ENCODE results near the gene CPN1.

GRCh38 chr10:100085596-100085995, 3.9 kb upstream of the CPN1 start:
- TF ChIP-seq, protein P1, sequence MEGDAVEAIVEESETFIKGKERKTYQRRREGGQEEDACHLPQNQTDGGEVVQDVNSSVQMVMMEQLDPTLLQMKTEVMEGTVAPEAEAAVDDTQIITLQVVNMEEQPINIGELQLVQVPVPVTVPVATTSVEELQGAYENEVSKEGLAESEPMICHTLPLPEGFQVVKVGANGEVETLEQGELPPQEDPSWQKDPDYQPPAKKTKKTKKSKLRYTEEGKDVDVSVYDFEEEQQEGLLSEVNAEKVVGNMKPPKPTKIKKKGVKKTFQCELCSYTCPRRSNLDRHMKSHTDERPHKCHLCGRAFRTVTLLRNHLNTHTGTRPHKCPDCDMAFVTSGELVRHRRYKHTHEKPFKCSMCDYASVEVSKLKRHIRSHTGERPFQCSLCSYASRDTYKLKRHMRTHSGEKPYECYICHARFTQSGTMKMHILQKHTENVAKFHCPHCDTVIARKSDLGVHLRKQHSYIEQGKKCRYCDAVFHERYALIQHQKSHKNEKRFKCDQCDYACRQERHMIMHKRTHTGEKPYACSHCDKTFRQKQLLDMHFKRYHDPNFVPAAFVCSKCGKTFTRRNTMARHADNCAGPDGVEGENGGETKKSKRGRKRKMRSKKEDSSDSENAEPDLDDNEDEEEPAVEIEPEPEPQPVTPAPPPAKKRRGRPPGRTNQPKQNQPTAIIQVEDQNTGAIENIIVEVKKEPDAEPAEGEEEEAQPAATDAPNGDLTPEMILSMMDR (IDR thresholded peaks at IDR 0.05; ENCODE audit: low read depth, low read length): no peak
- no peak for TF ChIP-seq EZH2phosphoT487 (IDR thresholded peaks at IDR 0.05; ENCODE audit: low read depth)
